ENCODE results near the gene WIPF3. TPM values are rescaled to one million over a fixed set of nuclear protein-coding genes. Genes with fewer than 3 reads are reported as not detected.

The WIPF3 gene
- total and polyA plus RNA-seq, 2 of the 4 experiments (the other 2 are of a cell fraction) = not detected

DNA sequence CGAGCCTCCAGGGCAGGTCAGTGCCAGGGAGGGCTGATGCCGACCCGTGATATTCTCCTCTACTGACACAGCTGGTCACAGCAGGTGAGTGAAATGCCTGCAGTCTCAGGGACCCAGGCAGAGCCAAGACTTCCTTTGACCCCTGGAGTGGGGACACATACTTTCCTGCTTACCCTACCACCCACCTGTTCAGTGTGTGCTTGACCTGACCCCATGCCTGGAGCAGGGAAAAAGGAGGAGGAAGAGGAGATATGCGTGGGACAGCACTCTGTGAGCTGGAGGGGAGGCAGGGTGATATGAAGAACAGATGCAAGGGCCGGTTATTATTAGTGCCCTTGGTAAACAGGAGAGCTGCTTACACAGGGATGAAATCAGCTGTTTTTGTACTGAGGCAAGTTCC is 40.8 kb upstream of the WIPF3 start:
- H3K36me3 ChIP-seq (ENCODE audit: control insufficient read depth, insufficient read depth, low read length) = no peaks in the 10 kb centered on the region
- no peak for ATAC-seq (ENCODE audit: low read depth)
- no peak overlapping the region for H3K14ac ChIP-seq (replicated peaks; ENCODE audit: low read depth, low read length)
- no peak overlapping the region for H3K56ac ChIP-seq (ENCODE audit: extremely low read depth, insufficient read depth, low read length)
- no peak overlapping the region for H3K4me3 ChIP-seq (ENCODE audit: insufficient read depth, low read depth, low read length)
- WGBS, 2 experiments (ENCODE audit: extremely low coverage in 2 of 2, insufficient read length in 1 of 2) = 20% methylated on average over 1 of the region's 5 CpGs; no CpG with 5 or more reads in 1 of the 2 experiments
- intact Hi-C loops (cut with micrococcal nuclease) (no loop called here), in situ Hi-C loops (cut with MboI; ENCODE audit: low sequenced_read_pairs) (no loop called here), dilution Hi-C loops (cut with HindIII; ENCODE audit: low sequenced_read_pairs, unreplicated experiment) (no loop called here)
- no peaks in the 10 kb centered on the region for H3K4me1 ChIP-seq (ENCODE audit: control insufficient read depth, insufficient read depth, low read length)
- H2BK120ac ChIP-seq (ENCODE audit: low read depth, low read length) = no peak overlapping the region
- no peak overlapping the region for H3K23ac ChIP-seq (ENCODE audit: low read depth, low read length)
- no peak overlapping the region for H4K5ac ChIP-seq (ENCODE audit: low read depth, low read length)
- no peaks in the 10 kb centered on the region for H4K20me1 ChIP-seq (ENCODE audit: insufficient read depth, low read length)
- no peaks in the 10 kb centered on the region for H3K9me3 ChIP-seq (ENCODE audit: control insufficient read depth, insufficient read depth, low read length)
- H2BK20ac ChIP-seq (ENCODE audit: low read depth, low read length) = no peak overlapping the region
- H3K4ac ChIP-seq (ENCODE audit: low read depth, low read length) = no peak overlapping the region
- H3K4me2 ChIP-seq (ENCODE audit: low read depth, low read length) = no peak overlapping the region
- DNase-seq = no peak
- H3K9ac ChIP-seq (ENCODE audit: low read depth, low read length) = no peak overlapping the region
- no peak overlapping the region for H3K27ac ChIP-seq (ENCODE audit: insufficient read depth, low read length)
- no peak overlapping the region for H2AK5ac ChIP-seq (ENCODE audit: low read depth, low read length)
- H4K8ac ChIP-seq (ENCODE audit: low read depth in 2 of 2, low read length in 2 of 2) = no peak overlapping the region
- H3K27me3 ChIP-seq (ENCODE audit: control insufficient read depth, insufficient read depth, low read length) = no peaks in the 10 kb centered on the region; the same call in 1 of the 2 replicates
- no peak overlapping the region for H2AFZ ChIP-seq (replicated peaks; ENCODE audit: low read length, poor library complexity)
- ChIA-PET CTCF (no interaction called here), POLR2A (ENCODE audit: unreplicated experiment) (no interaction called here)
- no peak overlapping the region for H2AK9ac ChIP-seq (replicated peaks; ENCODE audit: low read depth, low read length, poor library complexity)
- no peak overlapping the region for H2BK15ac ChIP-seq (ENCODE audit: low read depth, low read length)
- no peak overlapping the region for H3K18ac ChIP-seq (ENCODE audit: low read depth, low read length)
- H3K79me1 ChIP-seq (ENCODE audit: low read depth in 1 of 2, low read length in 2 of 2) = no peaks in the 10 kb centered on the region
- H2BK5ac ChIP-seq (ENCODE audit: low read depth, low read length, poor library complexity, severe bottlenecking) = no peak overlapping the region
- TF ChIP-seq BHLHE40 (IDR thresholded peaks at IDR 0.05; ENCODE audit: low read depth, low read length) (no peak), RCOR1 (IDR thresholded peaks at IDR 0.05; ENCODE audit: insufficient replicate concordance, low read length) (no peak), CEBPB (IDR thresholded peaks at IDR 0.05; ENCODE audit: low read depth, low read length) (no peak), ELK1 (IDR thresholded peaks at IDR 0.05; ENCODE audit: borderline replicate concordance, low read depth, low read length) (no peak), MXI1 (IDR thresholded peaks at IDR 0.05; ENCODE audit: borderline replicate concordance, low read depth, low read length) (no peak), NFE2L2 (IDR thresholded peaks at IDR 0.05; ENCODE audit: low read depth, low read length) (no peak), RFX5 (IDR thresholded peaks at IDR 0.05; ENCODE audit: low read depth, low read length) (no peak), CHD1 (IDR thresholded peaks at IDR 0.05; ENCODE audit: low read depth, low read length) (no peak), MAZ (IDR thresholded peaks at IDR 0.05; ENCODE audit: borderline replicate concordance, low read depth, low read length) (no peak), MAFK (IDR thresholded peaks at IDR 0.05; ENCODE audit: low read depth, low read length) (no peak)
- TF ChIP-seq, protein P1, sequence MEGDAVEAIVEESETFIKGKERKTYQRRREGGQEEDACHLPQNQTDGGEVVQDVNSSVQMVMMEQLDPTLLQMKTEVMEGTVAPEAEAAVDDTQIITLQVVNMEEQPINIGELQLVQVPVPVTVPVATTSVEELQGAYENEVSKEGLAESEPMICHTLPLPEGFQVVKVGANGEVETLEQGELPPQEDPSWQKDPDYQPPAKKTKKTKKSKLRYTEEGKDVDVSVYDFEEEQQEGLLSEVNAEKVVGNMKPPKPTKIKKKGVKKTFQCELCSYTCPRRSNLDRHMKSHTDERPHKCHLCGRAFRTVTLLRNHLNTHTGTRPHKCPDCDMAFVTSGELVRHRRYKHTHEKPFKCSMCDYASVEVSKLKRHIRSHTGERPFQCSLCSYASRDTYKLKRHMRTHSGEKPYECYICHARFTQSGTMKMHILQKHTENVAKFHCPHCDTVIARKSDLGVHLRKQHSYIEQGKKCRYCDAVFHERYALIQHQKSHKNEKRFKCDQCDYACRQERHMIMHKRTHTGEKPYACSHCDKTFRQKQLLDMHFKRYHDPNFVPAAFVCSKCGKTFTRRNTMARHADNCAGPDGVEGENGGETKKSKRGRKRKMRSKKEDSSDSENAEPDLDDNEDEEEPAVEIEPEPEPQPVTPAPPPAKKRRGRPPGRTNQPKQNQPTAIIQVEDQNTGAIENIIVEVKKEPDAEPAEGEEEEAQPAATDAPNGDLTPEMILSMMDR (conservative IDR thresholded peaks at IDR 0.05; ENCODE audit: low read depth, low read length) = no peak
- no TSS peak for BruUV-seq (replicated peaks)
- no peaks in the 10 kb centered on the region for H3K9me1 ChIP-seq (ENCODE audit: insufficient read depth, low read length)
- H4K91ac ChIP-seq (ENCODE audit: insufficient read depth, low read depth, low read length) = no peak overlapping the region

All from IMR-90 (cell line).